Mesodermal cell (in vitro differentiated cells): ENCODE measurements around the gene BNIP2.
A peak's percentile ranks its signal among the peaks of the same experiment; 100 is the strongest.
"Not testable (repeated sequence)": the region's sequence is repeated elsewhere in the genome, so short reads cannot be mapped to it uniquely, and the experiment has no call there.

Source experiments
- H3K27ac ChIP-seq: 2 replicates; pipeline ENCODE4 v1.7.0; 2013; ENCODE audit warnings: mild to moderate bottlenecking, low read depth, low read length, moderate library complexity; ENCODE audit not compliant: severe bottlenecking
- H3K36me3 ChIP-seq: 2 replicates; pipeline ENCODE4 v1.7.1; 2013; ENCODE audit warnings: mild to moderate bottlenecking, low read length, moderate library complexity; ENCODE audit not compliant: control insufficient read depth, insufficient read depth
- H3K4me1 ChIP-seq: one replicate; pipeline ENCODE4 v1.7.1; 2013; ENCODE audit warnings: mild to moderate bottlenecking, low read length; ENCODE audit not compliant: insufficient read depth, control insufficient read depth, poor library complexity, severe bottlenecking
- H3K4me3 ChIP-seq: 2 replicates; pipeline ENCODE4 v1.7.0; 2013; ENCODE audit warnings: low read length, control low read depth, mild to moderate bottlenecking; ENCODE audit not compliant: insufficient read depth, poor library complexity, severe bottlenecking; ENCODE audit errors: extremely low read depth
- H3K9me3 ChIP-seq: 2 replicates; pipeline ENCODE4 v1.7.1; 2013; ENCODE audit warnings: mild to moderate bottlenecking, low read length, moderate library complexity; ENCODE audit not compliant: control insufficient read depth
- WGBS, 2 experiments: methylation state at CpG; one replicate each; pipeline ENCODE4 v1.1.5; 2013; ENCODE audit warnings: missing lambda C conversion rate in 2 of 2; ENCODE audit not compliant: insufficient coverage in 2 of 2; 5-methylcytosine and 5-hydroxymethylcytosine counted together

BNIP2 gene

DNA sequence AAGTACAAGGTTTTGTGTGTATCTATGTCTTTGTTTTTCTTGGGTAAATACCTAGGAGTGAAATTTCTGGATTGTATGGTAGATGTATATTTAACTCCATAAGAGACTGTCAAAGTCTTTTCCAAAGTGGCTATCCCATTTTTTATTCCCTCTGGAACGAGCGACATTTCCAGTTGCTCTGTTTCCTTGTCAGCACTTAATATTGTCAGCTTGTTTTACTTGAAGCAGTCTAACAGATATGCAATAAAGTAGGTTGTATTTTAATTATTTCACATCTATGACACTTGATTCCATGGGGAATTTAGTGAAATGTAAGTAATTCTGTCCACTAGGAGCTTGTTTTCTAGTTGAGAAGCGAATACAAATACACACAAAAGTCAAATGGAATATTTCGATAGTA lies 18.5 kb upstream of the BNIP2 start:
- no peak overlapping the region for H3K27ac ChIP-seq
- H3K36me3 ChIP-seq = no peaks in the 10 kb centered on the region
- no CpG with 5 or more reads among the region's 4 CpGs for WGBS, 2 experiments
- no peak overlapping the region for H3K4me3 ChIP-seq
- no peaks in the 10 kb centered on the region for H3K4me1 ChIP-seq
- no peaks in the 10 kb centered on the region for H3K9me3 ChIP-seq

DNA sequence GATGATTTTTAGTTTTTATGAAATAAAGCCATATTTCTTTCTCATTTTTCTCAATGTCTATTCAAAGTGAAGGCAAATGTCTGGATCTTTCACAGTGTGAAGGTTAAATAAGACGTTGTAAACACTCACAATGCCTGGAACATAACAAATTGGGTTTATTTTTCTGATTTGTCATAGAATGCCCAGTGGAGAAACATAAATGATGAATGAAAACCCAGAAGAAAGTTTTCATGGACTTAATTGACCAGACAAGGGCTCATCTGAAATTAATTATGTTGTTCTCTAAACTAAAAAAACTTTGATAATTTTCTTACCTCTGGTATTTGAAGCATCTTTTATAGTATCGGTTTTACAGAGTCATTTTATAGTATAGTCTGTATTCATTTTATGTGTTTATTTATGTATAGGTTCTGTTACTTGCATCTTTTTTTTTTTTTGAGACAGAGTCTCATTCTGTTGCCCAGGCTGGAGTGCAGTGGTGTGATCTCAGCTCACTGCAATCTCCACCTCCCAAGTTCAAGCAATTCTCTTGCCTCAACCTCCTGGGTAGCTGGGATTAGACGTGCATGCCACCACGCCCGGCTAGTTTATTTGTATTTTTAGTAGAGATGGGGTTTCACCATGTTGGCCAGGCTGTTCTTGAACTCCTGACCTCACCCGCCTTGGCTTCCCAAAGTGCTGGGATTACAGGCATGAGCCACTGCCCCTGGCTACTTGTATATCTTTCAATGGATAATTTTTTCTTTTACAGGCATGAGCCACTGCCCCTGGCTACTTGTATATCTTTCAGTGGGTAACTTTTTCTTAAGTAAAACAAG lies 15.1 kb upstream of the BNIP2 start:
- Histone ChIP-seq H3K27ac (no peak overlapping the region), H3K9me3 (no peaks in the 10 kb centered on the region), H3K4me3 (no peak overlapping the region), H3K4me1 (no peaks in the 10 kb centered on the region), H3K36me3 (no peaks in the 10 kb centered on the region)
- WGBS, 2 experiments = 77 to 100% methylated on average over 1 to 5 of the region's 6 CpGs

DNA sequence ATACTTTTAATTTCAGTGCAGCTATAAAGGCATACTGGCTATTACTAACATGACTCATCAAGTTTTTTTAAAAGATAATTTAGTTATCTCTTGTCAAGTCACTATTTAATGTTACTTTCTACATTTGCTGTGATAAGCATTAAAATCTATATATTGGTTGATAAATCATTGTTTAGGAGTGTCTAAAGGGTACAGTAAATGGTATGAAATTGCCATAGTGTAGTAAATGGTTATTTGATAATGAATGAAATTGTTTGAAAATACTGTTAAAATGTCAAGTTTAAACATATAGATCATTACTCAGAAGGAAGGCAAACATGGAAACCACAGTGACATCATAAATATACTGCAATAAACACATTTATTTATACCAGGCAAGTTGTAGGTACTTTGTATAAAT lies 13.2 kb upstream of the BNIP2 start:
- Histone ChIP-seq H3K4me1 (no peaks in the 10 kb centered on the region), H3K36me3 (no peaks in the 10 kb centered on the region), H3K27ac (no peak overlapping the region), H3K9me3 (no peaks in the 10 kb centered on the region), H3K4me3 (no peak overlapping the region)

GRCh38 chr15:59701880-59702279 lies 12.8 kb upstream of the BNIP2 start:
- H3K27ac ChIP-seq = no peak overlapping the region
- no peak overlapping the region for H3K4me3 ChIP-seq
- H3K9me3 ChIP-seq = no peaks in the 10 kb centered on the region
- no peaks in the 10 kb centered on the region for H3K4me1 ChIP-seq
- WGBS, 2 experiments = 97 to 100% methylated on average over 1 to 3 of the region's 4 CpGs
- H3K36me3 ChIP-seq = no peaks in the 10 kb centered on the region

- H3K27ac ChIP-seq = no peak overlapping the region
- no peak overlapping the region for H3K4me3 ChIP-seq
- WGBS, 2 experiments = no CpG with 5 or more reads among the region's 4 CpGs
- no peaks in the 10 kb centered on the region for H3K4me1 ChIP-seq
- H3K36me3 ChIP-seq = no peaks in the 10 kb centered on the region
- H3K9me3 ChIP-seq = no peaks in the 10 kb centered on the region
These were observed 10.8 kb upstream of the BNIP2 start for GRCh38 chr15:59699810-59700431.

DNA sequence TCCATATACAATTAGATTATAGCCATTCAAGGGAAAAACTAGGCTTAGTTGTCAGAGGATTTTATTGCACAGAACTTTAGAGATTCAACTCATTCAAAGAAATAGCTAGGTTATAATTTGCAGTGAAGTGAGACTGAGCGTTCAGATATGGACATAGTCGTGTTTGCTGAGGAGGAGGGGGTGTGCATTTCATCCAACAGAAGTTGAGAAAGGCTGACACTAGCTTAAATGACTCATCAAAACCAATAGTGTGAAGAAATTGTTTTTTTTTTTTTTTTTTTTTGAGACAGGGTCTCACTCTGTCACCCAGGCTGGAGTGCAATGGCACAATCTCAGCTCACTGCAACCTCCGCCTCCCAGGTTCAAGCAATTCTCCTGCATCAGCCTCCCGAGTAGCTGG lies 8.9 kb upstream of the BNIP2 start:
- not testable (repeated sequence) for H3K4me1 ChIP-seq, H3K9me3 ChIP-seq, H3K4me3 ChIP-seq, H3K27ac ChIP-seq, H3K36me3 ChIP-seq
- WGBS, 2 experiments = 100% methylated on average over 2 of the region's 4 CpGs; no CpG with 5 or more reads in 1 of the 2 experiments

DNA sequence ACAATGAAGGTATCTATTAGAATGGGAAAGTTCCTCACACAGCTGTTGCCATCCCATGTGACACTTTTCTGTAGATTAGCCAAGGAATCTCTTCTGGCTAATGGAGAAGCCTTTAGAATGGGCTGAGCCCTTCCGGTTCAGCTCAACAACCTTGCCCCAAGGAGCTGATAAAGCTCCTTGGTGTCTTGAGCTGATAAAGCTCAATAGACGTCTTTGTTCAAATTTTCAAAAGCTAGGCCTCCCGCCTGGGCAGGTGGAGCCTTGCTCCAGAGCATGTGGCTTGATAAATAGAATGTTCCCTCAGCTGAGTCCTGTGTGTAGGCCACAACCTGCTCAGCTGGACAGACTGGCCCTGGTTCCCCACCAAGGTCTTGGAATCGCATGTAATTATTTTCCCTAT lies 7.2 kb upstream of the BNIP2 start:
- Histone ChIP-seq H3K4me3 (no peak overlapping the region), H3K9me3 (no peaks in the 10 kb centered on the region), H3K27ac (no peak overlapping the region), H3K36me3 (no peaks in the 10 kb centered on the region), H3K4me1 (no peaks in the 10 kb centered on the region)
- WGBS, 2 experiments = 79 to 83% methylated on average over 3 to 4 of the region's 4 CpGs

DNA sequence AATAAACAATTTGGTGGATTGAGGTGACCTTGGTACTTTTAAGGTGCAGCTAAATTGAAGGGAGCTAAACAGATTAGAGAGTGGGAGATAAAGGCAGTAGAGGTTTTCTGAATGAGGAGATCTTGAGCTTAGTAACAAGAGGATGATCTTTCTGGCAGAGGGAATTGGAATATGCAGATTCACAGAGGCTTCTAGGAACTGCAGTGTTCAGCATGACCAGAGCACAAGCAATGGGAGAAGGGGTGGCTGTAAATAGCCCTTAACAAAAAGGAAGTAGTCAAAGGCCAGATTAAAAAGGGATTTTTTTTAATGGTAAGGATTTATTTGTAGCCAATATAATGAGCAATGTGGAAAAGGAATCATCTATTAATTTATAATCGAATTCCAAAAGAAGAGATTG lies 5.7 kb upstream of the BNIP2 start:
- Histone ChIP-seq H3K9me3 (no peaks in the 10 kb centered on the region), H3K4me1 (no peaks in the 10 kb centered on the region), H3K4me3 (no peak overlapping the region), H3K27ac (no peak overlapping the region), H3K36me3 (no peaks in the 10 kb centered on the region)
- WGBS, 2 experiments = 91% methylated on average over 1 of the region's 1 CpG; no CpG with 5 or more reads in 1 of the 2 experiments

- H3K27ac ChIP-seq = no peak overlapping the region
These were observed 2.2 kb upstream of the BNIP2 start for GRCh38 chr15:59691194-59691805.

GRCh38 chr15:59689626-59690236 lies 611 bp upstream of the BNIP2 start:
- Histone ChIP-seq H3K9me3 (no peaks in the 10 kb centered on the region), H3K4me1 (peaks cover 14% of the 10 kb centered on the region), H3K27ac (peak overlapping the region; percentile 99), H3K36me3 (peaks cover 25% of the 10 kb centered on the region), H3K4me3 (peak overlapping the region; percentile 96)
- WGBS, 2 experiments = 5 to 6% methylated on average over 19 to 22 of the region's 25 CpGs

More at GRCh38 chr15:59691194-59691805, 2.2 kb upstream of the BNIP2 start:
- Histone ChIP-seq H3K9me3 (no peaks in the 10 kb centered on the region), H3K4me3 (no peak overlapping the region), H3K4me1 (peaks cover 10% of the 10 kb centered on the region), H3K36me3 (peaks cover 10% of the 10 kb centered on the region)
- WGBS, 2 experiments = no CpG with 5 or more reads among the region's 1 CpG
